PFSK-1 (cell line): ENCODE measurements around the gene FJX1.

ENCODE experiments used
- FOXP2 ChIP-seq: optimal IDR thresholded peaks from 2 replicates; pipeline ENCODE3; 2011; ENCODE audit warnings: borderline replicate concordance, control low read depth, inconsistent platforms; ENCODE audit not compliant: insufficient read depth; ENCODE audit errors: extremely low read length, extremely low read depth
- POLR2AphosphoS5 ChIP-seq: IDR thresholded peaks from 2 replicates; pipeline ENCODE4 v1.6.1; 2012; ENCODE audit warnings: low read depth, mild to moderate bottlenecking, control low read depth, low read length, moderate library complexity
- REST ChIP-seq, 2 experiments: IDR thresholded peaks; 2 replicates each; pipeline versions ENCODE4 v1.6.1 to v1.8.0; 2011 to 2012; ENCODE audit warnings: low read depth in 2 of 2, low read length in 2 of 2, control low read depth in 1 of 2, inconsistent platforms in 1 of 2, mild to moderate bottlenecking in 1 of 2, moderate library complexity in 1 of 2; ENCODE audit not compliant: insufficient read depth in 1 of 2
- SIN3A ChIP-seq: IDR thresholded peaks from 2 replicates; pipeline ENCODE4 v1.6.1; 2012; ENCODE audit warnings: mild to moderate bottlenecking, low read length, moderate library complexity, borderline replicate concordance; ENCODE audit not compliant: insufficient read depth
- TAF1 ChIP-seq: IDR thresholded peaks from 2 replicates; pipeline ENCODE4 v1.6.1; 2012; ENCODE audit warnings: low read length, control low read depth, borderline replicate concordance; ENCODE audit not compliant: insufficient read depth

FJX1 gene

GRCh38 chr11:35586222-35586621 is 32.0 kb upstream of the FJX1 start:
- TF ChIP-seq REST (IDR thresholded peaks at IDR 0.05; ENCODE audit: insufficient read depth in 1 of 2, low read depth in 2 of 2, low read length in 2 of 2) = no peak
- no peak for TF ChIP-seq POLR2AphosphoS5
- no peak for TF ChIP-seq FOXP2
- no peak for TF ChIP-seq SIN3A
- no peak for TF ChIP-seq TAF1

GRCh38 chr11:35587972-35588371 is 30.3 kb upstream of the FJX1 start:
- no peak for TF ChIP-seq SIN3A
- no peak for TF ChIP-seq FOXP2
- no peak for TF ChIP-seq REST (IDR thresholded peaks at IDR 0.05; ENCODE audit: insufficient read depth in 1 of 2, low read depth in 2 of 2, low read length in 2 of 2)

GRCh38 chr11:35588627-35589026 is 29.6 kb upstream of the FJX1 start:
- TF ChIP-seq FOXP2 = no peak
- TF ChIP-seq POLR2AphosphoS5 = no peak

- no peak for TF ChIP-seq SIN3A
- no peak for TF ChIP-seq POLR2AphosphoS5
- TF ChIP-seq FOXP2 = no peak
- no peak for TF ChIP-seq TAF1
- TF ChIP-seq REST (IDR thresholded peaks at IDR 0.05; ENCODE audit: insufficient read depth in 1 of 2, low read depth in 2 of 2, low read length in 2 of 2) = no peak
These were observed 29.0 kb upstream of the FJX1 start for GRCh38 chr11:35589281-35589680.

DNA sequence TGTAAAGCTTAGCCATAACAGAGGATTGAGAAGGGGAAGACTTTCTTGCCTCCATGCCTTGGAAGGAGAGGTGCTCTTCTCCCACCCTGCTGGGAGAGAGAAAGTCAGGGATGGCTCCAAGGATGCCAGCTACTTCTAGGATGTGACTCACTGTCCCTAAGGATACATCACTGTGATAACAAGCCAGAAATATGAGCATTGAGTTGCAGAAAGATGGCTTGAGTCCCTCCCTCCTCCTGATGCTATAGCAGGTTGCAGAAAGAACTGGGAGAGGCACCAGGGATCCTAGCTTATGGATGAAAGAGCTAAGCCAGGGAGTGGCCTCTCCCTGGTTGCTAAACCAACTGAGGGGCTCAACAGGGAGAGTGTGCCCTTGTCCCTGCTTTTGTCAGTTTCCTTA is 27.8 kb upstream of the FJX1 start:
- TF ChIP-seq SIN3A (no peak), TAF1 (no peak), POLR2AphosphoS5 (no peak), REST (IDR thresholded peaks at IDR 0.05; ENCODE audit: insufficient read depth in 1 of 2, low read depth in 2 of 2, low read length in 2 of 2) (no peak), FOXP2 (no peak)
